ENCODE results near the gene FIBP. TPM values are rescaled to one million over a fixed set of nuclear protein-coding genes. Genes with fewer than 3 reads are reported as not detected.

Gene FIBP
- total RNA-seq, 1 donor from 2014 or later: 76.5 TPM

- Mint-ChIP-seq H3K4me3 (peak within 1 kb of the TSS; percentile 93), H3K4me1 (peaks cover 53% of the 10 kb centered on the region), H3K36me3 (ENCODE audit: low read depth) (peaks cover 26% of the 10 kb centered on the region), H3K9me3 (no peaks in the 10 kb centered on the region), H3K27ac (peak within 1 kb of the TSS; percentile 81), H3K27me3 (no peaks in the 10 kb centered on the region)
- ATAC-seq (ENCODE audit: low read depth): no peak
- ChIA-PET CTCF (interaction anchor here (0.5 to 1.5 kb wide), 3 partner anchors 28 to 30 kb away, joined by 3 to 5 read pairs (median 3); partner anchors contain the start of genes CCDC85B and FIBP), POLR2A (interaction anchor here (0.6 to 4.8 kb wide), 12 partner anchors 9 to 198 kb away, joined by 3 to 55 read pairs (median 6); partner anchors contain the start of genes CCDC85B, FIBP, FOSL1 and MUS81)
- intact Hi-C loops (cut with micrococcal nuclease): loop anchor here (1.0 to 2.0 kb wide), 12 partner anchors 10 to 303 kb away; partner anchors contain the start of genes BANF1, CCDC85B, CFL1 and EIF1AD
- DNase-seq: no peak
- TF ChIP-seq CTCF (IDR thresholded peaks at IDR 0.05): no peak
Measured at GRCh38 chr11:65918211-65919140, 30.2 kb upstream of the FIBP start, which contains the start of gene C11orf68. TSS of gene C11orf68 (minus strand) at chr11:65919062. CDS start at chr11:65919031, 31 bp downstream.

GRCh38 chr11:65917434-65918210 lies 29.4 kb upstream of the FIBP start:
- Mint-ChIP-seq H3K4me3 (peak overlapping the region; percentile 88), H3K4me1 (peaks cover 53% of the 10 kb centered on the region), H3K9me3 (no peaks in the 10 kb centered on the region), H3K27ac (peak overlapping the region; percentile 81), H3K36me3 (ENCODE audit: low read depth) (peaks cover 18% of the 10 kb centered on the region), H3K27me3 (no peaks in the 10 kb centered on the region)
- DNase-seq (no peak), ATAC-seq (ENCODE audit: low read depth) (no peak)
- intact Hi-C loops (cut with micrococcal nuclease): loop anchor here (2.0 kb wide), 1 partner anchor 23 kb away; no protein-coding TSS in a partner anchor
- no peak for TF ChIP-seq CTCF (IDR thresholded peaks at IDR 0.05)
- ChIA-PET POLR2A (interaction anchor here (0.6 to 4.8 kb wide), 12 partner anchors 10 to 58 kb away, joined by 3 to 55 read pairs (median 6); partner anchors contain the start of genes CCDC85B, FIBP, FOSL1 and MUS81), CTCF (interaction anchor here (1.3 to 1.5 kb wide), 2 partner anchors 27 to 29 kb away, joined by 3 to 5 read pairs; partner anchors contain the start of genes CCDC85B and FIBP)

GRCh38 chr11:65917077-65917433 lies 28.8 kb upstream of the FIBP start:
- Mint-ChIP-seq H3K27me3 (no peaks in the 10 kb centered on the region), H3K36me3 (ENCODE audit: low read depth) (peaks cover 12% of the 10 kb centered on the region), H3K4me1 (peaks cover 51% of the 10 kb centered on the region), H3K9me3 (no peaks in the 10 kb centered on the region), H3K27ac (no peak overlapping the region), H3K4me3 (peak overlapping the region; percentile 53)
- no peak for DNase-seq
- POLR2A ChIA-PET: interaction anchor here (1.1 to 4.8 kb wide), 3 partner anchors 23 to 57 kb away, joined by 5 to 55 read pairs (median 13); partner anchors contain the start of genes CCDC85B, FIBP and MUS81
- no peak for TF ChIP-seq CTCF (IDR thresholded peaks at IDR 0.05)
- CTCF ChIA-PET: interaction anchor here (1.3 kb wide), 1 partner anchor 27 kb away, joined by 3 read pairs; the partner anchor contains the start of gene CCDC85B
- no peak for ATAC-seq (ENCODE audit: low read depth)
- intact Hi-C loops (cut with micrococcal nuclease): no loop called here

- ChIA-PET POLR2A (interaction anchor here (1.0 to 2.3 kb wide), 2 partner anchors 27 to 46 kb away, joined by 3 to 18 read pairs; partner anchors contain the start of genes CCDC85B and FIBP), CTCF (interaction anchor here (1.6 kb wide), 1 partner anchor 28 kb away, joined by 6 read pairs; the partner anchor contains the start of gene FIBP)
- H3K4me3 Mint-ChIP-seq: peak overlapping the region; percentile 53
- peaks cover 55% of the 10 kb centered on the region for H3K4me1 Mint-ChIP-seq
- H3K9me3 Mint-ChIP-seq: no peaks in the 10 kb centered on the region
- no peak for TF ChIP-seq CTCF (IDR thresholded peaks at IDR 0.05)
- intact Hi-C loops (cut with micrococcal nuclease): no loop called here
- ATAC-seq (ENCODE audit: low read depth) (no peak), DNase-seq (no peak)
- H3K36me3 Mint-ChIP-seq (ENCODE audit: low read depth): peaks cover 9% of the 10 kb centered on the region
- peaks cover 3% of the 10 kb centered on the region for H3K27me3 Mint-ChIP-seq
- H3K27ac Mint-ChIP-seq: no peak overlapping the region
Measured at GRCh38 chr11:65916391-65916790, 28.1 kb upstream of the FIBP start.
